Measurements from ENCODE around the gene ATL2.

Gene ATL2

GRCh38 chr2:38377050-38377828 is at the start of gene ATL2:
TSS of gene ATL2 (minus strand) at chr2:38377273. CDS start at chr2:38377260, 13 bp downstream.
- H2AFZ ChIP-seq (ENCODE audit: low read length): 0 out of 2 replicates have a peak within 1 kb of the TSS, but pooled peaks have one; percentile 2
- TF ChIP-seq EZH2 (IDR thresholded peaks at IDR 0.05; ENCODE audit: borderline replicate concordance, low read length): no peak
- TF ChIP-seq CTCF (IDR thresholded peaks at IDR 0.05; ENCODE audit: low read length): no peak
- H3K79me2 ChIP-seq (ENCODE audit: insufficient read depth, low read length): peaks cover 43% of the 10 kb centered on the region
- H3K4me2 ChIP-seq (ENCODE audit: low read length): peak within 1 kb of the TSS; percentile 74
- no peaks in the 10 kb centered on the region for H3K27me3 ChIP-seq (ENCODE audit: insufficient read depth, low read length)
- H3K4me1 ChIP-seq (ENCODE audit: insufficient read depth, low read length, severe bottlenecking): peaks cover 37% of the 10 kb centered on the region
- no peaks in the 10 kb centered on the region for H3K9me3 ChIP-seq (ENCODE audit: low read length)
- H3K27ac ChIP-seq (ENCODE audit: low read depth, low read length, poor library complexity, severe bottlenecking): peak within 1 kb of the TSS; percentile 61
- H3K9me2 ChIP-seq (ENCODE audit: low read depth, low read length): no peaks in the 10 kb centered on the region
- H3K4me3 ChIP-seq (ENCODE audit: low read depth, low read length, poor library complexity, severe bottlenecking): peak within 1 kb of the TSS; percentile 86
- H3F3A ChIP-seq (ENCODE audit: insufficient read depth, low read length): no peaks in the 10 kb centered on the region
- H3K9ac ChIP-seq (ENCODE audit: low read length): peak within 1 kb of the TSS; percentile 91
- no peaks in the 10 kb centered on the region for H4K20me1 ChIP-seq (ENCODE audit: insufficient read depth, low read length)
- 0 out of 2 replicates have a peak, but pooled peaks cover 7% of the 10 kb centered on the region for H3K36me3 ChIP-seq (ENCODE audit: insufficient read depth, low read length)

- H4K20me1 ChIP-seq (ENCODE audit: insufficient read depth, low read length): no peaks in the 10 kb centered on the region
- H3K4me2 ChIP-seq (ENCODE audit: low read length): no peak overlapping the region
- H3K4me1 ChIP-seq (ENCODE audit: insufficient read depth, low read length, severe bottlenecking): no peaks in the 10 kb centered on the region
- TF ChIP-seq CTCF (IDR thresholded peaks at IDR 0.05; ENCODE audit: low read length): no peak
- no peak for TF ChIP-seq EZH2 (IDR thresholded peaks at IDR 0.05; ENCODE audit: borderline replicate concordance, low read length)
- no peaks in the 10 kb centered on the region for H3F3A ChIP-seq (ENCODE audit: insufficient read depth, low read length)
- no peaks in the 10 kb centered on the region for H3K79me2 ChIP-seq (ENCODE audit: insufficient read depth, low read length)
- no peaks in the 10 kb centered on the region for H3K9me2 ChIP-seq (ENCODE audit: low read depth, low read length)
- no peak overlapping the region for H3K27ac ChIP-seq (ENCODE audit: low read depth, low read length, poor library complexity, severe bottlenecking)
- no peak overlapping the region for H2AFZ ChIP-seq (ENCODE audit: low read length)
- H3K9ac ChIP-seq (ENCODE audit: low read length): no peak overlapping the region
- no peaks in the 10 kb centered on the region; the same call in 1 of the 2 replicates for H3K36me3 ChIP-seq (ENCODE audit: insufficient read depth, low read length)
- no peaks in the 10 kb centered on the region for H3K9me3 ChIP-seq (ENCODE audit: low read length)
- H3K4me3 ChIP-seq (ENCODE audit: low read depth, low read length, poor library complexity, severe bottlenecking): no peak overlapping the region
- H3K27me3 ChIP-seq (ENCODE audit: insufficient read depth, low read length): peaks cover 10% of the 10 kb centered on the region; the same call in 1 of the 2 replicates
Measured at GRCh38 chr2:38423763-38424162, 46.7 kb upstream of the ATL2 start.

GRCh38 chr2:38421274-38422056 is 44.4 kb upstream of the ATL2 start:
- Histone ChIP-seq H3K4me3 (ENCODE audit: low read depth, low read length, poor library complexity, severe bottlenecking) (no peak overlapping the region), H4K20me1 (ENCODE audit: insufficient read depth, low read length) (no peaks in the 10 kb centered on the region), H3K9me2 (ENCODE audit: low read depth, low read length) (no peaks in the 10 kb centered on the region), H3K9ac (ENCODE audit: low read length) (no peak overlapping the region), H3K27me3 (ENCODE audit: insufficient read depth, low read length) (peaks cover 7% of the 10 kb centered on the region; the same call in 1 of the 2 replicates), H3K9me3 (ENCODE audit: low read length) (no peaks in the 10 kb centered on the region), H3K4me2 (ENCODE audit: low read length) (no peak overlapping the region), H3K4me1 (ENCODE audit: insufficient read depth, low read length, severe bottlenecking) (peaks cover 11% of the 10 kb centered on the region), H2AFZ (ENCODE audit: low read length) (no peak overlapping the region), H3K27ac (ENCODE audit: low read depth, low read length, poor library complexity, severe bottlenecking) (no peak overlapping the region), H3K79me2 (ENCODE audit: insufficient read depth, low read length) (no peaks in the 10 kb centered on the region), H3K36me3 (ENCODE audit: insufficient read depth, low read length) (no peaks in the 10 kb centered on the region; the same call in 1 of the 2 replicates), H3F3A (ENCODE audit: insufficient read depth, low read length) (no peaks in the 10 kb centered on the region)
- TF ChIP-seq CTCF (IDR thresholded peaks at IDR 0.05; ENCODE audit: low read length): no peak
- TF ChIP-seq EZH2 (IDR thresholded peaks at IDR 0.05; ENCODE audit: borderline replicate concordance, low read length): no peak
